SU-DHL-6 (cell line): Measurements from ENCODE around the gene PLA1A.

Experiments
- H2AFZ ChIP-seq: fragments of 200-600 bp; sonication (generic); 2 replicates; pipeline ENCODE4 v1.6.1; 2014; ENCODE audit warnings: low read depth, mild to moderate bottlenecking, moderate library complexity, mixed read lengths, antibody characterized with exemption, low read length; ENCODE audit not compliant: severe bottlenecking
- H3F3A ChIP-seq: fragments of 200-600 bp; shearing (Covaris generic); 2 replicates; pipeline ENCODE4 v1.6.0; 2016; ENCODE audit warnings: antibody characterized with exemption, mild to moderate bottlenecking; ENCODE audit not compliant: insufficient read depth
- H3K27ac ChIP-seq: fragments of 200-600 bp; sonication (generic); 2 replicates; pipeline ENCODE4 v1.5.1; 2016; ENCODE audit warnings: low read depth, mild to moderate bottlenecking, low read length, moderate library complexity, mixed read lengths
- H3K27me3 ChIP-seq: fragments of 200-600 bp; sonication (generic), shearing (Covaris generic); 2 replicates; pipeline ENCODE4 v1.6.0; 2014; ENCODE audit warnings: mild to moderate bottlenecking, low read length
- H3K36me3 ChIP-seq: fragments of 200-600 bp; sonication (generic); 2 replicates; pipeline ENCODE4 v1.6.1; 2014; ENCODE audit warnings: mild to moderate bottlenecking, low read length, mixed read lengths
- H3K4me2 ChIP-seq: fragments of 300-600, 200-600 bp; shearing (Covaris generic), sonication (generic); 2 replicates; pipeline ENCODE4 v1.6.0; 2014; ENCODE audit warnings: low read length, low read depth, mild to moderate bottlenecking; ENCODE audit not compliant: poor library complexity, severe bottlenecking
- H3K4me3 ChIP-seq: fragments of 200-600 bp; sonication (generic); 2 replicates; pipeline ENCODE4 v1.5.1; 2014; ENCODE audit warnings: antibody characterized with exemption, low read length, mild to moderate bottlenecking, mixed read lengths; ENCODE audit not compliant: insufficient read depth, poor library complexity, severe bottlenecking
- H3K79me2 ChIP-seq: fragments of 200-600 bp; sonication (generic); 2 replicates; pipeline ENCODE4 v1.6.1; 2014; ENCODE audit warnings: mild to moderate bottlenecking, low read length, moderate library complexity; ENCODE audit not compliant: insufficient read depth
- H3K9ac ChIP-seq: fragments of 200-600 bp; sonication (generic); 2 replicates; pipeline ENCODE4 v1.7.0; 2014; ENCODE audit warnings: mild to moderate bottlenecking, low read length
- H3K9me2 ChIP-seq: fragments of 200-600 bp; sonication (generic); replicated peaks from 2 replicates; pipeline ENCODE4 v1.6.1; 2014; ENCODE audit warnings: low read length; ENCODE audit not compliant: insufficient read depth
- H3K9me3 ChIP-seq: fragments of 200-600 bp; sonication (generic); 2 replicates; pipeline ENCODE4 v1.6.1; 2014; ENCODE audit warnings: low read length, mixed read lengths; ENCODE audit not compliant: insufficient read depth
- H4K20me1 ChIP-seq: fragments of 200-600 bp; sonication (generic); 2 replicates; pipeline ENCODE4 v1.6.1; 2014; ENCODE audit warnings: low read depth, mild to moderate bottlenecking, antibody characterized with exemption, low read length, moderate library complexity, mixed read lengths
- EZH2phosphoT487 ChIP-seq: fragments of 200-600 bp; sonication (generic), shearing (Covaris generic); conservative IDR thresholded peaks from 2 replicates; pipeline ENCODE4 v1.6.1; 2018; ENCODE audit warnings: mild to moderate bottlenecking, antibody characterized with exemption, low read length, moderate library complexity, mixed read lengths
- TF ChIP-seq, protein P1 (sequence below): fragments of 200-600 bp; sonication (generic); IDR thresholded peaks from one replicate; pipeline ENCODE4 v1.5.1; 2017; ENCODE audit warnings: antibody characterized with exemption, mild to moderate bottlenecking, low read length, moderate library complexity; ENCODE audit not compliant: insufficient read depth, poor library complexity, severe bottlenecking

PLA1A gene

DNA sequence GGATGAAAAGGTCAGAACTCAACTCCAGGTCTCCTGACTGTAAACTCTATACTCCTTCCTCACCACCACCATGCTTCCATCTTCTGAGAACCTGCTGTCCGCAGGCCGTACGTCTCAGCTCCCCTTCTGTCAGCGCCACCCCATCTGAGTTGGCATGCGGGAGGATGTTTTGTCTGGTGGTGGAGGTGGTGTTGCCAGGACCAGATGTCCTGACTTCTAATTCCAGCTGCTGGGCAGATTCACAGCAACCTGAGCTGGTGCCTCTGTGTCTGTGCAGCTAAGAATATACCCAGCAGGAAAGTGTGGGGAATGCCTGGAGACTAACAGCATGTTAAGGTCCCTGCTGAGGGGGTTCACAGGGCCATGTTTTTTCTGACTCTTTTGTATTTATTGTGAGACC, 23.2 kb downstream of the PLA1A start:
- Histone ChIP-seq H3K9me3 (no peaks in the 10 kb centered on the region), H2AFZ (no peak overlapping the region), H3K27ac (no peak overlapping the region), H3F3A (no peaks in the 10 kb centered on the region), H4K20me1 (no peaks in the 10 kb centered on the region), H3K9me2 (no peaks in the 10 kb centered on the region), H3K27me3 (no peaks in the 10 kb centered on the region), H3K4me2 (no peak overlapping the region), H3K36me3 (no peaks in the 10 kb centered on the region), H3K79me2 (no peaks in the 10 kb centered on the region), H3K4me3 (no peak overlapping the region), H3K9ac (no peak overlapping the region)
- TF ChIP-seq, protein P1, sequence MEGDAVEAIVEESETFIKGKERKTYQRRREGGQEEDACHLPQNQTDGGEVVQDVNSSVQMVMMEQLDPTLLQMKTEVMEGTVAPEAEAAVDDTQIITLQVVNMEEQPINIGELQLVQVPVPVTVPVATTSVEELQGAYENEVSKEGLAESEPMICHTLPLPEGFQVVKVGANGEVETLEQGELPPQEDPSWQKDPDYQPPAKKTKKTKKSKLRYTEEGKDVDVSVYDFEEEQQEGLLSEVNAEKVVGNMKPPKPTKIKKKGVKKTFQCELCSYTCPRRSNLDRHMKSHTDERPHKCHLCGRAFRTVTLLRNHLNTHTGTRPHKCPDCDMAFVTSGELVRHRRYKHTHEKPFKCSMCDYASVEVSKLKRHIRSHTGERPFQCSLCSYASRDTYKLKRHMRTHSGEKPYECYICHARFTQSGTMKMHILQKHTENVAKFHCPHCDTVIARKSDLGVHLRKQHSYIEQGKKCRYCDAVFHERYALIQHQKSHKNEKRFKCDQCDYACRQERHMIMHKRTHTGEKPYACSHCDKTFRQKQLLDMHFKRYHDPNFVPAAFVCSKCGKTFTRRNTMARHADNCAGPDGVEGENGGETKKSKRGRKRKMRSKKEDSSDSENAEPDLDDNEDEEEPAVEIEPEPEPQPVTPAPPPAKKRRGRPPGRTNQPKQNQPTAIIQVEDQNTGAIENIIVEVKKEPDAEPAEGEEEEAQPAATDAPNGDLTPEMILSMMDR, result no peak
- TF ChIP-seq EZH2phosphoT487, result no peak

- H3K79me2 ChIP-seq, result no peaks in the 10 kb centered on the region
- no peak overlapping the region for H3K4me2 ChIP-seq
- no peaks in the 10 kb centered on the region for H3K27me3 ChIP-seq
- H3F3A ChIP-seq, result no peaks in the 10 kb centered on the region
- no peak for TF ChIP-seq EZH2phosphoT487
- TF ChIP-seq, protein P1, result no peak
- no peaks in the 10 kb centered on the region for H3K9me3 ChIP-seq
- no peak overlapping the region for H3K9ac ChIP-seq
- H2AFZ ChIP-seq, result no peak overlapping the region
- H3K27ac ChIP-seq, result no peak overlapping the region
- H4K20me1 ChIP-seq, result no peaks in the 10 kb centered on the region
- no peaks in the 10 kb centered on the region for H3K9me2 ChIP-seq
- H3K4me3 ChIP-seq, result no peak overlapping the region
- H3K36me3 ChIP-seq, result no peaks in the 10 kb centered on the region
These were observed 26.5 kb downstream of the PLA1A start for GRCh38 chr3:119624002-119624720.

- no peaks in the 10 kb centered on the region for H3K36me3 ChIP-seq
- H2AFZ ChIP-seq, result no peak overlapping the region
These were observed 27.9 kb downstream of the PLA1A start for GRCh38 chr3:119625451-119626153.

More at GRCh38 chr3:119625451-119626153, 27.9 kb downstream of the PLA1A start:
- Histone ChIP-seq H4K20me1 (no peaks in the 10 kb centered on the region), H3K27ac (no peak overlapping the region), H3K4me2 (no peak overlapping the region), H3K27me3 (no peaks in the 10 kb centered on the region), H3K79me2 (no peaks in the 10 kb centered on the region), H3F3A (no peaks in the 10 kb centered on the region), H3K9me3 (no peaks in the 10 kb centered on the region), H3K4me3 (no peak overlapping the region), H3K9me2 (no peaks in the 10 kb centered on the region), H3K9ac (no peak overlapping the region)
- TF ChIP-seq, protein P1, result no peak
- TF ChIP-seq EZH2phosphoT487, result no peak
